Liver (tissue), 9 donors: ENCODE results near the gene PGC. TPM values are rescaled to one million over a fixed set of nuclear protein-coding genes. Genes with fewer than 3 reads are reported as not detected.

Experiments
- DNase-seq: peaks from one replicate; pipeline ENCODE4 v3.0.0-alpha.2; 2017; ENCODE audit warnings: low spot score
- H3K27ac ChIP-seq, 2 donors: one replicate each; pipeline ENCODE4 v1.7.0; 2013; ENCODE audit warnings: inconsistent platforms in 2 of 2, low read length in 2 of 2, control low read depth in 1 of 2, low read depth in 1 of 2, mild to moderate bottlenecking in 1 of 2
- H3K27me3 ChIP-seq, 4 donors: one replicate each; pipeline versions ENCODE4 v1.6.1 to v1.7.0; 2013; ENCODE audit warnings: low read length in 3 of 4, inconsistent platforms in 1 of 4, mild to moderate bottlenecking in 1 of 4, moderate library complexity in 1 of 4; ENCODE audit not compliant: control insufficient read depth in 4 of 4, insufficient read depth in 4 of 4
- H3K36me3 ChIP-seq, 4 donors: one replicate each; pipeline versions ENCODE4 v1.6.1 to v1.7.0; 2013; ENCODE audit warnings: low read length in 3 of 4, mild to moderate bottlenecking in 3 of 4, low read depth in 1 of 4, moderate library complexity in 1 of 4; ENCODE audit not compliant: control insufficient read depth in 4 of 4, insufficient read depth in 3 of 4
- H3K4me1 ChIP-seq, 4 donors: one replicate each; pipeline versions ENCODE4 v1.6.1 to v1.7.0; 2013; ENCODE audit warnings: low read length in 3 of 4, mild to moderate bottlenecking in 3 of 4, moderate library complexity in 1 of 4; ENCODE audit not compliant: control insufficient read depth in 4 of 4, insufficient read depth in 4 of 4
- H3K4me3 ChIP-seq, 3 donors: one replicate each; pipeline versions ENCODE4 v1.6.1 to v1.7.0; 2013; ENCODE audit warnings: low read length in 3 of 3, control low read depth in 1 of 3, low read depth in 1 of 3, mild to moderate bottlenecking in 1 of 3
- H3K9ac ChIP-seq, 2 donors: one replicate each; pipeline ENCODE4 v1.7.0; 2013; ENCODE audit warnings: low read length in 2 of 2, mild to moderate bottlenecking in 2 of 2, moderate library complexity in 2 of 2, control low read depth in 1 of 2, low read depth in 1 of 2
- H3K9me3 ChIP-seq, 4 donors: one replicate each; pipeline versions ENCODE4 v1.6.1 to v1.7.0; 2013; ENCODE audit warnings: low read length in 3 of 4; ENCODE audit not compliant: control insufficient read depth in 4 of 4
- EGR1 ChIP-seq, 2 donors: IDR thresholded peaks; 2 replicates each; pipeline ENCODE4 v1.6.1; 2016 to 2018; ENCODE audit warnings: antibody characterized with exemption in 2 of 2, low read depth in 2 of 2
- FOXA1 ChIP-seq: IDR thresholded peaks from 2 replicates; pipeline ENCODE4 v1.6.1; 2016; ENCODE audit warnings: antibody characterized with exemption
- FOXA2 ChIP-seq: IDR thresholded peaks from 2 replicates; pipeline ENCODE4 v1.6.1; 2016; ENCODE audit warnings: antibody characterized with exemption
- GABPA ChIP-seq, 2 donors: IDR thresholded peaks in 1 of 2; conservative IDR thresholded peaks in 1 of 2; 2 replicates each; pipeline ENCODE4 v1.6.1; 2016; ENCODE audit warnings: antibody characterized with exemption in 2 of 2, mild to moderate bottlenecking in 1 of 2, moderate library complexity in 1 of 2
- HNF4G ChIP-seq: IDR thresholded peaks from 2 replicates; pipeline ENCODE4 v1.6.1; 2016; ENCODE audit warnings: antibody characterized with exemption
- JUND ChIP-seq, 2 donors: IDR thresholded peaks; 2 replicates each; pipeline ENCODE4 v1.6.1; 2016; ENCODE audit warnings: antibody characterized with exemption in 2 of 2
- MAX ChIP-seq: IDR thresholded peaks from 2 replicates; pipeline ENCODE4 v1.6.1; 2016; ENCODE audit warnings: antibody characterized with exemption
- NR2F2 ChIP-seq: IDR thresholded peaks from 2 replicates; pipeline ENCODE4 v1.6.1; 2016; ENCODE audit warnings: antibody characterized with exemption
- RAD21 ChIP-seq, 2 donors: IDR thresholded peaks; 2 replicates each; pipeline ENCODE4 v1.6.1; 2016; ENCODE audit warnings: antibody characterized with exemption in 2 of 2, mild to moderate bottlenecking in 2 of 2
- RXRA ChIP-seq, 2 donors: IDR thresholded peaks; 2 replicates each; pipeline ENCODE4 v1.6.1; 2017 to 2018; ENCODE audit warnings: antibody characterized with exemption in 2 of 2, mild to moderate bottlenecking in 1 of 2
- SP1 ChIP-seq: IDR thresholded peaks from 2 replicates; pipeline ENCODE4 v1.6.1; 2018; ENCODE audit warnings: antibody characterized with exemption, mild to moderate bottlenecking
- TAF1 ChIP-seq: conservative IDR thresholded peaks from 2 replicates; pipeline ENCODE4 v1.6.1; 2016; ENCODE audit warnings: antibody characterized with exemption, mild to moderate bottlenecking
- YY1 ChIP-seq: IDR thresholded peaks from 2 replicates; pipeline ENCODE4 v1.6.1; 2016; ENCODE audit warnings: antibody characterized with exemption, mild to moderate bottlenecking
- ZBTB33 ChIP-seq: IDR thresholded peaks from 2 replicates; pipeline ENCODE4 v1.6.1; 2016; ENCODE audit warnings: antibody characterized with exemption
- WGBS: extraction: QIAGEN DNeasy Blood & Tissue Kit; methylation state at CpG from one replicate; pipeline ENCODE4 v1.1.7; 2013; 5-methylcytosine and 5-hydroxymethylcytosine counted together
- polyA plus RNA-seq, 2 donors: library from polyadenylated mRNA; stranded (reverse) in 1 of 2; unstranded in 1 of 2; fragments of 200-250 nt in 1 of 2; fragments of >200 nt in 1 of 2; fragmentation: Nextera tagmentation in 1 of 2; extraction: Ambion mirVana in 1 of 2; gene quantifications; one replicate each; pipeline versions ENCODE4 v1.2.1 to v1.2.3, GENCODE V29; 2013 to 2015
- total RNA-seq, 2 donors: library from RNA; depleted of rRNA; stranded (reverse); fragments of >200 nt; gene quantifications; one replicate each; pipeline ENCODE4 v1.2.3, GENCODE V29; 2014
- TF ChIP-seq, protein P1 (sequence below): fragments of 150-350 bp; IDR thresholded peaks from 2 replicates; pipeline ENCODE4 v1.5.1; 2017; ENCODE audit warnings: improper control_type of control experiment, low read depth, low read length; ENCODE audit not compliant: missing input control
- TF ChIP-seq, protein P2 (sequence below): IDR thresholded peaks from 2 replicates; pipeline ENCODE4 v1.6.1; 2016; ENCODE audit warnings: antibody characterized with exemption, mild to moderate bottlenecking
- TF ChIP-seq, protein P3 (sequence below): IDR thresholded peaks from 2 replicates; pipeline ENCODE4 v1.6.1; 2016; ENCODE audit warnings: antibody characterized with exemption
- donor health status: healthy.
- donor health status: healthy.
- donor health status: healthy.
- donor health status: healthy.
- donor health status: healthy.

PGC gene
- total and polyA plus RNA-seq, 4 donors = 0.05 to 0.18 TPM; not detected in 2

DNA sequence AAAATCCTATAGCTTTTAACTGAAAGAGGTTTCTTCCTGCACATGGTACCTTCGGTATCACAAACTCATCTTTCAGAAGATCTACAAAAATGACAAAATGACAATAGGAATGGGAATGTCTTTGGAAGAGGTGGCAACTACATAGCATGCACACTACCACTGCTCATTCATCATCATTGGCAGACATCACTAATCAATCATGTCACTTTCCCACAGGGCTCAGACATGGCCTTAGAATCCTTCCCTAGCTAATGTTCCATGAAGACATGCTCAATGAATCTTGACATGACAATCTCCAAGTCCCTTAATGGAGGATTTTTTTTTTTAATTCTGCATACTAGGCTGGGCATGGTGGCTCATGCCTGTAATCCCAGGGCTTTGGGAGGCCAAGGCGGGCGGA lies 3.2 kb upstream of the PGC start:
- H3K36me3 ChIP-seq = no peaks in the 10 kb centered on the region
- no peak overlapping the region for H3K9ac ChIP-seq
- TF ChIP-seq JUND (IDR thresholded peaks at IDR 0.05) (no peak), ZBTB33 (no peak), NR2F2 (no peak)
- TF ChIP-seq, protein P1, sequence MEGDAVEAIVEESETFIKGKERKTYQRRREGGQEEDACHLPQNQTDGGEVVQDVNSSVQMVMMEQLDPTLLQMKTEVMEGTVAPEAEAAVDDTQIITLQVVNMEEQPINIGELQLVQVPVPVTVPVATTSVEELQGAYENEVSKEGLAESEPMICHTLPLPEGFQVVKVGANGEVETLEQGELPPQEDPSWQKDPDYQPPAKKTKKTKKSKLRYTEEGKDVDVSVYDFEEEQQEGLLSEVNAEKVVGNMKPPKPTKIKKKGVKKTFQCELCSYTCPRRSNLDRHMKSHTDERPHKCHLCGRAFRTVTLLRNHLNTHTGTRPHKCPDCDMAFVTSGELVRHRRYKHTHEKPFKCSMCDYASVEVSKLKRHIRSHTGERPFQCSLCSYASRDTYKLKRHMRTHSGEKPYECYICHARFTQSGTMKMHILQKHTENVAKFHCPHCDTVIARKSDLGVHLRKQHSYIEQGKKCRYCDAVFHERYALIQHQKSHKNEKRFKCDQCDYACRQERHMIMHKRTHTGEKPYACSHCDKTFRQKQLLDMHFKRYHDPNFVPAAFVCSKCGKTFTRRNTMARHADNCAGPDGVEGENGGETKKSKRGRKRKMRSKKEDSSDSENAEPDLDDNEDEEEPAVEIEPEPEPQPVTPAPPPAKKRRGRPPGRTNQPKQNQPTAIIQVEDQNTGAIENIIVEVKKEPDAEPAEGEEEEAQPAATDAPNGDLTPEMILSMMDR = no peak
- TF ChIP-seq, protein P2, sequence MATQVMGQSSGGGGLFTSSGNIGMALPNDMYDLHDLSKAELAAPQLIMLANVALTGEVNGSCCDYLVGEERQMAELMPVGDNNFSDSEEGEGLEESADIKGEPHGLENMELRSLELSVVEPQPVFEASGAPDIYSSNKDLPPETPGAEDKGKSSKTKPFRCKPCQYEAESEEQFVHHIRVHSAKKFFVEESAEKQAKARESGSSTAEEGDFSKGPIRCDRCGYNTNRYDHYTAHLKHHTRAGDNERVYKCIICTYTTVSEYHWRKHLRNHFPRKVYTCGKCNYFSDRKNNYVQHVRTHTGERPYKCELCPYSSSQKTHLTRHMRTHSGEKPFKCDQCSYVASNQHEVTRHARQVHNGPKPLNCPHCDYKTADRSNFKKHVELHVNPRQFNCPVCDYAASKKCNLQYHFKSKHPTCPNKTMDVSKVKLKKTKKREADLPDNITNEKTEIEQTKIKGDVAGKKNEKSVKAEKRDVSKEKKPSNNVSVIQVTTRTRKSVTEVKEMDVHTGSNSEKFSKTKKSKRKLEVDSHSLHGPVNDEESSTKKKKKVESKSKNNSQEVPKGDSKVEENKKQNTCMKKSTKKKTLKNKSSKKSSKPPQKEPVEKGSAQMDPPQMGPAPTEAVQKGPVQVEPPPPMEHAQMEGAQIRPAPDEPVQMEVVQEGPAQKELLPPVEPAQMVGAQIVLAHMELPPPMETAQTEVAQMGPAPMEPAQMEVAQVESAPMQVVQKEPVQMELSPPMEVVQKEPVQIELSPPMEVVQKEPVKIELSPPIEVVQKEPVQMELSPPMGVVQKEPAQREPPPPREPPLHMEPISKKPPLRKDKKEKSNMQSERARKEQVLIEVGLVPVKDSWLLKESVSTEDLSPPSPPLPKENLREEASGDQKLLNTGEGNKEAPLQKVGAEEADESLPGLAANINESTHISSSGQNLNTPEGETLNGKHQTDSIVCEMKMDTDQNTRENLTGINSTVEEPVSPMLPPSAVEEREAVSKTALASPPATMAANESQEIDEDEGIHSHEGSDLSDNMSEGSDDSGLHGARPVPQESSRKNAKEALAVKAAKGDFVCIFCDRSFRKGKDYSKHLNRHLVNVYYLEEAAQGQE = no peak
- no peaks in the 10 kb centered on the region for H3K27me3 ChIP-seq
- H3K4me1 ChIP-seq = no peaks in the 10 kb centered on the region
- 96% methylated on average over 3 of the region's 3 CpGs for WGBS
- no peaks in the 10 kb centered on the region for H3K9me3 ChIP-seq
- H3K27ac ChIP-seq = no peak overlapping the region
- H3K4me3 ChIP-seq = no peak overlapping the region
- no peak for DNase-seq

GRCh38 chr6:41748542-41748941 lies 1.3 kb upstream of the PGC start:
- no peak overlapping the region for H3K27ac ChIP-seq
- no peaks in the 10 kb centered on the region for H3K9me3 ChIP-seq
- H3K4me3 ChIP-seq = no peak overlapping the region
- H3K27me3 ChIP-seq = no peaks in the 10 kb centered on the region
- TF ChIP-seq RAD21 (IDR thresholded peaks at IDR 0.05) (no peak), EGR1 (IDR thresholded peaks at IDR 0.05; ENCODE audit: low read depth in 2 of 2) (no peak), SP1 (no peak), TAF1 (no peak), FOXA2 (no peak), YY1 (no peak), MAX (no peak), GABPA (IDR thresholded peaks at IDR 0.05 in 1 of 2, conservative IDR thresholded peaks at IDR 0.05 in 1 of 2) (no peak), RXRA (IDR thresholded peaks at IDR 0.05) (no peak), FOXA1 (no peak), JUND (IDR thresholded peaks at IDR 0.05) (no peak), HNF4G (no peak)
- TF ChIP-seq, protein P1 = no peak
- TF ChIP-seq, protein P2 = no peak
- TF ChIP-seq, protein P3, sequence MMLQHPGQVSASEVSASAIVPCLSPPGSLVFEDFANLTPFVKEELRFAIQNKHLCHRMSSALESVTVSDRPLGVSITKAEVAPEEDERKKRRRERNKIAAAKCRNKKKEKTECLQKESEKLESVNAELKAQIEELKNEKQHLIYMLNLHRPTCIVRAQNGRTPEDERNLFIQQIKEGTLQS = no peak
- no peak for DNase-seq
- WGBS = 64% methylated on average over 3 of the region's 3 CpGs
- no peaks in the 10 kb centered on the region for H3K36me3 ChIP-seq
- H3K4me1 ChIP-seq = no peaks in the 10 kb centered on the region
- H3K9ac ChIP-seq = no peak overlapping the region
